Measurements from ENCODE around the gene CCL3.
"Not testable (repeated sequence)": the region's sequence is repeated elsewhere in the genome, so short reads cannot be mapped to it uniquely, and the experiment has no call there.

The CCL3 gene

DNA sequence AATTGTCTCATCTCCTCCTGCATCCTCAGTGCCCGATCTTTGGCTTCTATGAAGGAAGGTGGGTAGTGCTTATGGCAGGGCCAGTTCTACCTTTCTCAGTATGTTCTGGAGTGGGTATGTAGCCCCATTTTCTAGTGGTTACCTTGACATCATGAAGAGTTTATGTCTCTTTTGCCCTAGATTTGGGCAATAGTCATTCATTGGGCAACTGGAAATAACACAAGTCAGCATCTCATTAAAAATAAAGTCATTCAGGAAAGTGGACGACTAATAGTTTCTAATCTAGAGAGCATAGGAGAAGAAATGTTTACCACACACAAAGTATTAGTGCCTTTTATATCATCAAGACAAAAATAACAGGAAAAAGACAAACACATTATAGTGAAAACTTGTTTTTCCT is 6.3 kb downstream of the CCL3 start:
- not testable (repeated sequence) for DNase-seq

GRCh38 chr17:36082482-36083120 is 7.3 kb downstream of the CCL3 start:
- DNase-seq: not testable (repeated sequence)

GRCh38 chr17:36081681-36082471 is 8.1 kb downstream of the CCL3 start:
- DNase-seq: not testable (repeated sequence)

DNA sequence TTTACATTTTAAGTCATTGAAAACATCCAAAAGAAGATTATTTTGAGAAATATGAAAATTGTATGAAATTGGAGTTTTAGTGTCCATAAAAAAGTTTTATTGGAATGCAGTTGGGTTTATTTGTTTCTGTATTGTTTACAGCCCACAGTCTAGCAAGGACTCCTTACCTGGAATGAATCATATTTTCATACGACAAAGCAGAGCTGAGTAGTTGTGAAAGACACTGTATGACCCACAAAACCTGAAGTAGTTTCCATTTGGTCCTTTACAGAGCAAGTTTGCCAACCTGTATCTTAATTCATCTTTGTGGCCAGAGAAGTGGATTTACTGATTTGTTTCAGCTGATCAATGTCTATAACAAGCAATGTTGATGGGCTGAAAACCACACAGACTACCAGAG is 15.6 kb downstream of the CCL3 start:
- no peak for DNase-seq

GRCh38 chr17:36072431-36073121 is 17.4 kb downstream of the CCL3 start:
- peak; percentile 39 for DNase-seq

GRCh38 chr17:36071751-36072150 is 18.2 kb downstream of the CCL3 start:
- no peak for DNase-seq

GRCh38 chr17:36070427-36070826 is 19.5 kb downstream of the CCL3 start:
- no peak for DNase-seq

DNA sequence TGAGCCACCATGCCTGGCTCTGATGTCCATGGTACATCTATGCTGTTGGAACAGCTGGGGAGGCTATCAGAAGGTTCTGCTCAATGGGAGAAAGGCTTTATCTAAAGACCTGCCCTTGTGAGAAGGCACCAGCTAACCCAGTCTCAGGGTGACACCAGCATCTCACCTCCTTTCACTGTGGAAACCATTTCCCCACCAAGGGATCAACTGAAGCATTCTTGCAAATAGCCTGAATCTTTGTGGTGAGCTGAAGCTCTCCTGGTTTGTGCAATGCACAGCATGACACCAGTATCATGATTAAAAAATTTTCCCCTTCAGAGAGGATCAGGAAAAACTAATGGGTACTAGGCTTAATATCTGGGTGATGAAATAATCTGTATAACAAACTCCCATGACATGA is 20.8 kb downstream of the CCL3 start:
- DNase-seq: no peak

DNA sequence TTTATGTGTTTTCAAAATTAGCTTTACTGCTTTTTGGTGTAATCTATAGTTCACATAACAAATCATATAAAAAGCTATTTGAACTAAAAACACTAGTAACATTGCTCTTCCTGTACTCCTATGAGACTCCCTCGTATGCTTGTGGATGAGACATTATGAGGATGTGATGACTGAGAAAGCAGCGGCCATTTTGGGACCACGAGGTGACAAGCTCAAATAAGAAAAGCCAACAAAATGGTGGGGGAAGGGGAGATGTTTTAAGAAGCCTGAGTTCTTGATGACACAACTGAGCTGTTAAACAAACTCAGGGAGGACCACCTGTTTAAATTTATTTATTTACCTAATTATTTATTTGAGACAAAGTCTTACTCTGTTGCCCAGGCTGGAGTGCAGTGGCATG is 21.4 kb downstream of the CCL3 start:
- DNase-seq: no peak

- no peak for DNase-seq
These were observed 23.5 kb downstream of the CCL3 start for GRCh38 chr17:36066365-36066985.

DNA sequence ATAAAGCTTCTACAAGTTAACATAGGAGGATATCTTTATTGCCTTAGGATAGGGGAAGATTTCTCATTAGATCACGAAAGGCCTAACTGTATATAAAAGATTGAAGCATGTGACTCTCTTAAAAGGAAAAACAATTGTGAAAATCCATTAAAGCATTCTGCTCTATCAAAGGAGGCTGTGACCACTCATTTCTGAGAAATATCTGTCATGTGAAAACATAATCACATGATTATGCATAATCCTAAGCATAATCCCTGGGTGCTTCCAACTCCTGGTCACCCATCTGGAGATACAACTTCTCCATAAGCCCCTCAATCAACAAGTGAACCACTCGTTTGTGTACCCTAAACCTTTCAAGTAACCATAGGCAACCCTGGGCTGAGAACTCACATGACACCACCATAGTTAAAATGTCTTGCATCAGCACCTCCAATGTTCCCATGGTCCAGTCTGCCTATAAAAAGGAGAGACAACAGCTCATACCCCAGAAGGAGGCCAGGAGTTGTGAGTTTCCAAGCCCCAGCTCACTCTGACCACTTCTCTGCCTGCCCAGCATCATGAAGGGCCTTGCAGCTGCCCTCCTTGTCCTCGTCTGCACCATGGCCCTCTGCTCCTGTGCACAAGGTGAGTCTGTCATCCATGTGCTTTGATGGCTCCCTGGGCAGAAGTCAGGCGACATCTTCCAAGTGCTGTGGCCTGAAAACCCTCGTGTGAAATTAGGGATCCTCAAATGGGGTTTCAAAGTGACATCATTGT is 26.0 kb downstream of the CCL3 start, which contains the start of gene CCL18:
TSS of gene CCL18 (plus strand) at position 487 of the 756 bp plus-strand sequence. CDS start at position 558, 71 bp downstream.
- DNase-seq: no peak

DNA sequence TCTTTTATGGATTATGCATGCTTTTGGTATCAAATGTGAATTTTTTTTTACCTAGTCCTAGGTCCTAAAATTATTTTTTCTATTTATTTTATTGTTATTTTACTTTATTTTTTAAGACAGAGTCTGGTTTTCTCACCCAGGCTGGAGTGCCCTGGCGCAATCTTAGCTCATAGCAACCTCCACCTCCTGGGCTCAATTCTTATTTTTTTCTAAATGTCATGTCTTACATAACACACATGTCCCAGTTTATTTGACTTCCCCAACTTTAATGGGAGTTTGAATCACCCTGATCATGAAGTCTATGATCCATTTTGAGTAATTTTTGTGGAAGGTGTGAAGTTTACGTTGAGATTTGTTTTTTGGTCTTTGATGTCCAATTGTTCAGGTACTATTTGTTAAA is 29.1 kb downstream of the CCL3 start:
- DNase-seq: no peak

- DNase-seq: no peak
These were observed 30.5 kb downstream of the CCL3 start for GRCh38 chr17:36059406-36059805.

DNA sequence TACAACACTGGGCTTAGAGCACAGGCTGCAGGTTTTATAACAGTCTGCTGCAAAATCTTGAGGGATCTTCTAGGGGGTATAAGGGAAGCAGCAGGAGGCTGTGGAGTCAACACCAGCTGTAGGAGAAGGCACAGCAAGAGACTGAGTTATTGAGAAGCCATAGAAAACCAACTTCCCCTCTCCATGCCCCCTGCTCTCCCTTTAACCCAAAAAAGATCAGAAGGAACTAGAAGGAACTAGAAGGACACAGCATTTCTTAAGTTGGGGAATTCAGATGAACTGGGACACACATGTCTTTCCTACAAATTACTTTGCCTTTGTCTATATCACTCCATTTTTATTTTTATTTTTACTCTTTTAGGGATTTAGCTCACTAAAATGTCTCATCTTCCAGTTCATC is 32.0 kb downstream of the CCL3 start:
- DNase-seq: no peak

DNA sequence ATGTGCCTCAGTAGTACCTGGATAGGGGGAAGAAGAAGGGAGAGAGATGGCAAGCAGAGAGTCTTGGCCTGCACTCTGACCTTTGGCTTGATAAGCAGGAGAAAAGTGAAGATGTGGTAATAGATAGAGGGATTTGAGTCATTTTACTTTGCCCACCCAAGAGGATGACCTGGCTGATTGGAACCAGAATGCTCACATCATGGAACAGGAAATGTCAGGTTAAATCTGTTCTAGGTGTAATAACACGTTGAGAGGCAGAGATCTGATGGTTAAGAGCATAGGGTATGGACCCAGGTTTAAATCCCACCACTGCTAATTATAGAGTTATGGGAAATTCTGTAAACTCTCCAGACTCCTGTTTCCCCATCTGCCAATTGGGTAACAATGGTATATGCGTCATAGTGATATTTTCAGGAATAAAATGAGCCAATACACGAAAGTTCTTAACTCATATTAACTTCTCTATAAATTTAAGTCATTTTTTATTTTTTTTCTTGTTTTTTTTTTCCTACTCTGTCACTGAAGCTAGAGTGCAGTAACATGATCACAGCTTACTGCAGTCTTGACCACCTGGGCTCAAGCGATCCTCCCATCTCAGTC is 33.9 kb downstream of the CCL3 start:
- DNase-seq: no peak

DNA sequence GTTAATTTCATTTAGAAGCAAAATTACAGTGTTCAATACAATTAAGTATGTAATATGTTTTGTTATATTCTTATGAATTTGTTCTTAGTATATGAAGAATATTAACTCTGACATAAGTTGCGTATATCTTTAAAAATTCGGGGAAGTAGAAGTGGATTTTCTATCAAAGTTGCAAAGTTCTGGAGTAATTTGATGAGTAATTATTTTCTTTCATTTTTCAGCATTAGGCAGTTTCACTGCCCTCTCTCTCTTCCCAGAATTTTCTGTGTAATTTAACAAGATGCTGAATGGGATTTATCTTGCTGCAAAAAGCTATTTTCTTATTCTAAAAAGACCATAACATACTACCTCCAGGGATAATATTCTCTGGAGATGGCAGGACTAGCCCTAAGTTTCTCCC is 34.8 kb downstream of the CCL3 start:
- DNase-seq: no peak

DNA sequence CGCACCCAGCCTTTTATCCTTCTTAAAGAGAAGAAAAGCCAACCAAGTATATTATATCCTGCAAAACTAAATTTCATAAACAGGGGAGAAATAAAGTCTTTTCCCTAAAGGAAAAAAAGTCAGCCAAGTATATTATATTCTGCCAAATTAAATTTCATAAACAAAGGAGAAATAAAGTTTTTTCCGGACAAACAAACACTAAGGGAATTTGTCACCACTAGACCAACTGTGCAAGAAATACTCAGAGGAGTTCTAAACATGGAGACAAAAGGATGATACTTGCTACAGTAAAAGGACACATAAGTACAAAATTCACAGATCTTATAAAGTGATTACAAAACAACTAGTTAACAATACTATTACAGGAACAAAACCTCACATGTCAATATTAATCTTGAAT is 40.3 kb downstream of the CCL3 start:
- no peak for DNase-seq

DNA sequence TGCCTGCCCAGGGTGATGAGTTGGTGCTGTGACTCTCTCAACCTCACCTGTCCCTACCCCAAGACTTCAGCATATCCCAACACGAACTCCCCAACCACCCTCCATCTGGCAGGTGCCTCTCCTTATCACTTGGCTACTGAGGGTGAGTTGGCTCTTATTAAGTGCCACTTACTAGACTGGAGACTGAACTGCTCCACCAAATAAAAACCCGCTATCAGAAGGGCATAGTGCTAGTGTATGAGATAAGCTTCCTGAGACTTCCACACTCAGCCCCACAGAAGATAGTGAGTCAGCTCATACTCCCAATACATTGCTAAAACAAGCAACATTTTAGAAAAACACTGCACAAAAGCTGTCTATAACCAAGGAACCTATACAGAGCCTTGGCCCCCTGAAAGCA is 41.9 kb downstream of the CCL3 start:
- no peak for DNase-seq
